GM18868 (cell line): ENCODE data around the gene TMEM209.
"Not testable (repeated sequence)": the region's sequence is repeated elsewhere in the genome, so short reads cannot be mapped to it uniquely, and the experiment has no call there.

Experiments
- ATAC-seq: cut with Tn5 transposase; IDR thresholded peaks from one replicate; pipeline ENCODE4 v1.9.1; 2021; ENCODE audit warnings: mild to moderate bottlenecking, moderate library complexity; ENCODE audit not compliant: unreplicated experiment

The TMEM209 gene

DNA sequence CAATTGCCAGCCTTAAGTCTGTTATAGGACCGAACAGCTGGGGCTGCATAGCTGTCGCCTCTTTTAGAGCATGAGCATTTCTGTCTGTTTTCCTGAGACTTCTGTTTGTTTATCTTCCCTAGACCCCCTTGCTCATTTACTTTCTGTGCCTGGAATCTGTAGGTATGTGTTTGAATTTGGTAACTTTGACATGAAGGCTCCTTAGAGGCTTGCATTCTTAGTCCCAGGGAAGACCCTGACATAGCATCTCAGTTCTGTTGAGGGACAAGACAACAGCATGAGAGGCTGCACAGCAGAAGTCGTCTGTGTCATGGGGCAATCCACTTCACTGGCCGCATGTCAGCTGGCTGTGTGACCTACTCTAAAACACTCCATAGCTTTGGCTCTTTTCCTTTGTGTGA is 76.2 kb downstream of the TMEM209 start:
- no peak for ATAC-seq

GRCh38 chr7:130127821-130128317 is 77.3 kb downstream of the TMEM209 start:
- ATAC-seq: no peak

DNA sequence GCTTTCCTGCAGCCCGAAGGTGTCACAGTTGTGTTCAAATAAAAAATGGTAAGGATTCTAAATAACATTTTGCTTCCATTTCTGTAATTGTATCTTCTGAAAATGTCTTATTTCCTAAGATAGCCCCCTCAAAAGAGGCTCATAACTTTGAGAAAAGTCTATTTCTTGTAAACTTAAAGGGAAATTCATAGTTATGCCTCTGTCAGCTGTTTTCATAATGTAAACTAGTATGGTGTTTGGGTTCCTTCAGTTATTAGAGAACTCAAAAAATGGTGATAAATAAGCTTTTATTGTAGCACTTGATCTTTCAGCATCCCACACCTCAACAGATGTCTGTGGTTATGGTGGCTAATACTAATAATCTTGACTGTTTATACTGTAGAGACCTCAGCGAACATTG is 77.8 kb downstream of the TMEM209 start:
- ATAC-seq: no peak

- not testable (repeated sequence) for ATAC-seq
These were observed 78.4 kb downstream of the TMEM209 start for GRCh38 chr7:130126840-130127239.

DNA sequence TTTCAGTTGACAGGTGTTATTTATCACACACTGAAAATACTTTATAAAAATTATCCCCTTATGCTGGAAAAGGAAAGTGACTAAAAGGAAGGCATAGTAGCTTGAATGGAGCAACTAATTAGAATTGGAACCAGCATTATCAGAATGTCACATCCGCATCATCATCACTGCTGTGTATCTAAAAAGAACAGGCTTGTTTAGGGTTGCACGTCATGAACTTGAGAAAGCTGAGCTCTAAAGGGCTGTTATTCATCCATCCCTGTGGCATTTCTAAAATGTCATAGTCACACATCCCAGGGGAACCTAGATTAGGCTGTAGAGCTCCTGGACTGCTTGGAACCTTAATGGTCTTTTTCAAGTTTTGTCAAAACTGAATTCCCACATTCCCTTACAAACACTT is 80.5 kb downstream of the TMEM209 start:
- ATAC-seq: no peak

DNA sequence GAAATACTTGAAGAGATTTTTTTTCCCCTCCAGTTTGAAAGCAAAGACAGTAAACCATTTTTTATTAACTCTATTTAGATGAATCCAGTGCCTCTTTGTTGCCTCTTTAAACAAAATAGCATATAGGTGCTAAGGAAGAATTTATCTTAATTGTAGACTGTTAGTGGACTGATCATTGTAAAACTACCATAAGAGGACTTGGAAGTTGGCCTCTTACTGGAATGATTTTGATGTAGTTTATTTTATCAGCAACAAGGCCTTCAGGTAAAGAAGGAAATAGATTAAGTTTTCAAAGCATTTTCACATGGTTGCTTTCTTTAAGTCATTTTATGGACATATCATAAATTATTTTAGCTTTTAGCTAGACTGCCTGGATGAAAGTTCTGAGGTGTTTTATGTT is 81.7 kb downstream of the TMEM209 start:
- no peak for ATAC-seq

DNA sequence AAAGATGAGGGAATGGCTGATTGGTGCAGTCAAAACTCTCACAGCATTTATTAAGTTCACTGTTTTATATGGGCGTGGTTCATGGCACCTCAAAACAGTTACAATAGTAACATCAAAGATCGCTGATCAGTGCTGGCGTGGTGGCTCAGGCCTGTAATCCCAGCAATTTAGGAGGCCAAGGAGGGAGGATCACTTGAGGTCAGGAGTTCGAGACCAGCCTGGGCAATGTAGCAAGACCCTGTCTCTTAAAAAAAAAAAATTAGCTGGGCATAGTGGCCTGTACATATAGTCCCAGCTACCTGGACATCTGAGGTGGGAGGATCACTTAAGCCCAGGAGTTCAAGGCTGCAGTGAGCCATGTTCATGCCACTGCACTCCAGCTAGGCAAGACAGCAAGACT is 86.4 kb downstream of the TMEM209 start:
- ATAC-seq: no peak

DNA sequence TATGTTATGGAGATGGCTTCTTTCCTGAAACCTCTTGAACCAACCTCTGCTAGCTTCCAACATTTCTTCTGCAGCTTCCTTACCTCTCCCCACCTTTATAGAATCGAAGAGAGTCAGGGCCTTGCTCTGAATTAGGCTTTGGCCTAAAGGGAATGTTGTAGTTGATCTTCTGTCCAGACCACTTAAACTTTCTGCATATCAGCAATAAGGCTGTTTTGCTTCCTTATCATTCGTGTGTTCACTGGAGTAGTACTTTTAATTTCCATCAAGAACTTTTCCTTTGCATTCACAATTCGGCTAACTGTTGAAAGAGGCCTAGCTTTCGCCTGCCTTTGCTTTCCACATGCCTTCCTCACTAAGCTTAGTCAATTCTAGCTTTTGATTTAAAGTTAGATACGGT is 86.9 kb downstream of the TMEM209 start:
- no peak for ATAC-seq

DNA sequence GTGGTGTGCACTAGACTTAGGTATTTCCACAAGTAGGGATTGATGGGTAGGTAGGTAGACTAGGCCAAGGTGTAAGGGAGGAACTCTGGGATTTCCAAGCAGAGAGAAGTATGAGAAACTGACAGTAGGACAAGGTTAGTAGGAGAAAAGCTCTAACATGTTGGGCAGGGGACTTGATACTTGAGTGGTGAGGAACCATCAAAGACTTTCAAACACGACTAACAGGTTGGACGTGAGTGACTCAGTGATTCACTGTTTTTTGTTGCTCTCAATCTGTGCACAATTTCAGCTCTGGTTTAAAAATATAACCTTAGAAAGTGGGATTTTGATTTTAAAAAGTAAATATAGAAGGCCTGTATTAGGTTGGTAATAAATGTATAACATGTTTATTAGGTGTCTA is 90.4 kb downstream of the TMEM209 start:
- ATAC-seq: no peak
